Gastroesophageal sphincter (tissue), 3 donors: ENCODE measurements around the gene IRF2BP2.

ENCODE experiments used
- EP300 ChIP-seq: sonication (generic); formaldehyde crosslinking; IDR thresholded peaks from one replicate; pipeline ENCODE4 v1.6.1; 2017; ENCODE audit warnings: antibody characterized with exemption, mild to moderate bottlenecking
- POLR2A ChIP-seq, 2 donors: fragments of 450-650 bp; IDR thresholded peaks; one replicate each; pipeline ENCODE4 v1.6.1; 2017; ENCODE audit warnings: antibody characterized with exemption in 2 of 2, mild to moderate bottlenecking in 2 of 2, moderate library complexity in 1 of 2
- TF ChIP-seq, protein P1 (sequence below), 4 experiments: fragments of 200-600 bp in 2 of 4; fragments of 450-650 bp in 2 of 4; sonication (generic) in 1 of 4; IDR thresholded peaks; one replicate each; pipeline ENCODE4 v1.5.1; 2017 to 2019; ENCODE audit warnings: antibody characterized with exemption in 4 of 4, mild to moderate bottlenecking in 2 of 4, moderate library complexity in 2 of 4

DNA sequence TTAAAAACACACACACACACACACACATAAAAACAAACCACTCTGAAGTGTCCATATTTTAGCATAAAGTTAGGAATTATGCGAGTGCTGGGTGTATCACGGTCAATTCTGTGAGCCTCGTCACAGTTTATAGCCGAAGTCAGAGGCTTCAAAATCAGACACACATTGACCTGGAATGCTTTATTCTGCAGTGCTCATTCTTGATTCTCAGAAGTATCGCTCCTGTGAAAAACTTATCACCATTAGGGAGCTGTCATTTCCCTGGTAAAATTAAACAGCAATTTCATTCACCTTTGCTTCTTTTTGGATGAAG is 8.7 kb upstream of the IRF2BP2 start:
- TF ChIP-seq, protein P1, sequence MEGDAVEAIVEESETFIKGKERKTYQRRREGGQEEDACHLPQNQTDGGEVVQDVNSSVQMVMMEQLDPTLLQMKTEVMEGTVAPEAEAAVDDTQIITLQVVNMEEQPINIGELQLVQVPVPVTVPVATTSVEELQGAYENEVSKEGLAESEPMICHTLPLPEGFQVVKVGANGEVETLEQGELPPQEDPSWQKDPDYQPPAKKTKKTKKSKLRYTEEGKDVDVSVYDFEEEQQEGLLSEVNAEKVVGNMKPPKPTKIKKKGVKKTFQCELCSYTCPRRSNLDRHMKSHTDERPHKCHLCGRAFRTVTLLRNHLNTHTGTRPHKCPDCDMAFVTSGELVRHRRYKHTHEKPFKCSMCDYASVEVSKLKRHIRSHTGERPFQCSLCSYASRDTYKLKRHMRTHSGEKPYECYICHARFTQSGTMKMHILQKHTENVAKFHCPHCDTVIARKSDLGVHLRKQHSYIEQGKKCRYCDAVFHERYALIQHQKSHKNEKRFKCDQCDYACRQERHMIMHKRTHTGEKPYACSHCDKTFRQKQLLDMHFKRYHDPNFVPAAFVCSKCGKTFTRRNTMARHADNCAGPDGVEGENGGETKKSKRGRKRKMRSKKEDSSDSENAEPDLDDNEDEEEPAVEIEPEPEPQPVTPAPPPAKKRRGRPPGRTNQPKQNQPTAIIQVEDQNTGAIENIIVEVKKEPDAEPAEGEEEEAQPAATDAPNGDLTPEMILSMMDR (IDR thresholded peaks at IDR 0.05), result no peak
- TF ChIP-seq POLR2A (IDR thresholded peaks at IDR 0.05) (no peak), EP300 (no peak)
